ENCODE data around the gene MAML2.
A peak's percentile ranks its signal among the peaks of the same experiment; 100 is the strongest.

The MAML2 gene

DNA sequence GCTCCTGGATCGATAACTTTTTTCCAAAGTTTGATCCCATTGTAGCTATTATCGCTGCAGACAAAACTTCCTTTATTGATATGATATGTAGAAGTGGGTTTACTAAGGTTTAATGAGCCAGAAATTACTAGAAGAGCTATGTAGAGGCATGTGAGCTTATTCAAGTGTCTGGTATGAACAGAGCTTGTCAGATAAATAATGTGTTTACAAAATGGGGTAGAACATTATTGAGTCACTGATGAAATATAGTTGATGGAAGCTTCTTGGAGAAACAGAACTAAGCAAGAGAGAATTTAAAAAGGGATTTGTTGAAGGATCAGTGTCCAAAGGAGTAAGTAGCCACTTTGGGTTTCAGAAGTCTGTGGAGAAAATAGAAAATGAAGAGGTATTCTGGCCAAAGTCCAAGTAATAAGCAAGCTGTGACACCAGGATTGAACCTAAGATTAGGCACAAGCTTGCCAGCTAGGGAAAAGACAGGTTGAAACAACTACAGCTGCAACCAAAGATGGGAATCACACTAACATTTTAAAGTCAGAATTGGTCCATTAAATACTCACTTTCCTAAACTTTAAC is 104.3 kb downstream of the MAML2 start:
- no peak for DNase-seq (ENCODE audit: low spot score)

DNA sequence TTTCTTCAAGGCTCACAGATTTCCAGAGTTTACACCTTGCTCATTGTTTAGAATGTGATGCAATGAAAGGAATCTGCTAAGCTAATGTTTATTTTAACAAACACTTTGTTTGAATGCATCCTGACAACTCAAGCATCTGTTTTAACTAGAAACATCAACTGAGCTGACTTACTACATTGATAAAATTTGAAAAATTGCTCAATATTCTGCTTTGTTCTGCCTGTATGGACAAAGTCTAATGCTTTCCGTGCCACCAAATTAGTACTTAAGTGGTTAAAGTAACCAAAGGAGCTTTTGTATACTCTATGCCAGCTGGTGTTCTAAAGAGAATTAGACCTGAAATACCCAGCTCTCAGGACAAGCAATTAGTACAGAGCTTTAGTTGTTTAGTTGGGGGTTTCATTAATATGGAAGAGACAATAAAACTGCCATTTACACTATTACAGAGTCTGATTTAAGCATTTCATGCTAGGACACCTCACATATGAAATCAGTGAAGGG is 105.2 kb downstream of the MAML2 start:
- DNase-seq (ENCODE audit: low spot score), result no peak

DNA sequence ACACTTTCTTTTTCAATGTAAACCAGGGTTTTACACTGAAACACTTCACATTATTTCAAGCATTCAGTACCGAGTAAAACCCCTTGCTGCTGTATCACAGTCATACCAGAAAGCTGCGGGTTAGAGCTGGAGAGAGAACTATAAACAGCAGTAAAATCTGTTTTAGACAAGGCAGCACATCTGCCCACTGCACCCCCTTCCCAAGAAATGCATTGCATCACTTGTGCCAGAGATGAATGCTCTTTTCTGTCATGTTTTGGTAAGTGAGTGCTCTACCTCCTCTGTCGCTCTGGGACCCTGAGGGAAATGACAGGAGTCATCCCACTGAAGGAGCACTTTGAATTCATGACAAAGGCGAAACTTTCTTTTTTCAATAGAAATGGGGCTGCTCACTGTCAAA is 107.2 kb downstream of the MAML2 start:
- no peak for DNase-seq (ENCODE audit: low spot score)

DNA sequence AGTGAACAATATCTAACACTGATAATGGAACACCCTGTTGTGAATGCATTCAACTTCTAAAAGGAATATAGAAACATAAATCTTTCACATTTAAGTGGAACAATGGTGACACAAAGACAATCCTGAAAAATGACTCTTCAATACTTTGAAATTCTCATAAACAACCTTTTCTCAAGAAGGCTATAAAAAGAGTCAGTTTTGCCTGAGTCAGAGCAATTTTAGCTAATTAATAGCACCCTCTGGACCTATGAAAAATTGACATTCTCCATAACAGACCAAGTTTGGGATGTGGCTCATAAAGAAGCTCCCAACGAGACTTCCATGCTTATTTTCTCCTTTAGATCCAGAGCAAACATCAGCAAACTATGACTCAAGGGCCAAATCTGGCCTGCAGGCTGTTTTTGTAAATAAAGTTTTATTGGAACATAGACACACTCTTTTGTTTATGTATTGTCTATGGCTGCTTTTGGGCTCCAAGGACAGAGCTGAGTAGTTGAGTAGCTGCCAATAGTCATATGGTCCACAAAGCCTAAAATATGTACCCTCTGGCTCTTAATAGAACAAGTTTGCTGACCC is 108.0 kb downstream of the MAML2 start:
- DNase-seq (ENCODE audit: low spot score), result no peak

DNA sequence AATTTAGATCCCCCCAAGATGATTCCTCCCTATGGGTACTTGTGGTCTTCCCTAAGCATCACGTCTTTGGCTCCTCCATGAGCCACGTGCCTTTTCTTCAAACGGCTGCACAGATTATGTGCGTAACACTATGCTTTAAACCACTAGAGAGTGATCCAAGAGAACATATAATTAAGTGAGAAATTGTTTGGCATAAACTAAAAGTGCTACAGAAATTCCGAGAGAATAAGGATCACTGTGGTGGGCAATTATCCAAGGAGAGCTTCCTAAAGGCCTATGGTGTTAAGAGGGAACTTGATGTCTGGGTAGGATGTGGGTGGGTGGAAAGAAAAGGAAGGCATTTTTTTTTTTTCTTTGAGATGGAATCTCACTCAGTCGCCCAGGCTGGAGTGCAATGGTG is 110.9 kb downstream of the MAML2 start:
- DNase-seq (ENCODE audit: low spot score), result no peak

DNA sequence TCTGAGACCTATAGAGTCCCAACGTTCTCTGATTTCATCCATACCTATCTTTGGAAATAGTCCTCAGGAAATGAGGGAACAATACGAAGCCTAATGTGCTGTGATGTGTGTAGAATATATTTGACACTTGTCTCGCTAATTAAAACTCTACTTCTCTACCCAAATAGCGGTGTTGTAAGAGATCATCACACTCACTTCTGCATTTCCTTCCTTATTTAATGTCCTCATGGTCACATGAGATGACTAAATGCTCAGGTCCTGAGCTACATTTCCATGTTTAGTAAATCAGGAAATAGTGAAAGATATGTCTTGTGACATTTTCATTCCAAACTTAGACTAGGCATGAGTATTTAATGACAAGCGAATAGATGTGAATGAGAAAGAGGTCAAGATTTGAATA is 112.3 kb downstream of the MAML2 start:
- DNase-seq (ENCODE audit: low spot score), result no peak

DNA sequence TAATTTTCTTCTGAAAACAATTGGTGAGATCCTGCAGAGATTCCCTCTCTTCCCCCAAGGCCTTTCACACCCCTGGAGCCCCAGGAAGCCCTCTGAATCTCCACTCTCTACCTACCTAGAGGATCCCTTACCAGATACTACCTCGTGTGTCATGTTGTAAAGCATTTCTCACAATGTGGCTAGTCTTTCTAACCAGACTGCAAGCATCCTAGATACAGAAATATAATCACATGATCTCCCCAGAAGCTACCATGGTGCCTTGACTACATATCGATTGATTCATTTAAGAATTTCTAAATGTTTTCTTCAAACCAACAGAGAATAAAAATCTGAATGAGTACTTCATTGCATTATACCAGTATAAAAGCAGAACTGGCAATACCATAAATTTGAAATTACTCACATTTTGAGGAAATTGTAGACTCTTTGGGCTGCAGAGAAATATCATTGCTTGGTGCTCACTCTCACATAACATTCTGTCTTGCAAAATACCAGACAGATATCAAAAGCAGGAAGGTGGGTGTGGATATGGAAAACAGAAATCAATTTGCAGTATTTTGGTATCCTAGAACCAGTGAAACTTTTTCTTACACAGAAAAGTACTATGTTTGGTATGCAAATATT is 113.5 kb downstream of the MAML2 start:
- DNase-seq (ENCODE audit: low spot score), result no peak

DNA sequence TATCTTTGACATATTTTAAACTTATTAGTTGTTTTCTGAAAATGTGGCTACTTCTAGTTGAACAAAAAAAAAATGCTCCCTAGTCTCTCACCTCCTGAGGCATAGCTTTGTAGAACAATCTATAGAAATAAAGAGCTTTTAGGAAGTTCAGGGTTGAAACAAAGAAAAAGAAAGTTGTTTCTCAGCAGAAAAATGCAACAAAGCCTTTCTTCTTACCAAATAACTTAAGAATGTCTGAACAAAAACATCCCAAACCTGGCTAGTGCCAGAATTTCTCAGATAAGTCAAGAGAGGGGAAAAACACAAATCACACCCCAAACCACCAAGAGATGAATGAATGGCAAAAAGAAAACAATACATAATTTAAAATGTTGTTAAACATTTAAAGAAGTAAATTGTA is 114.1 kb downstream of the MAML2 start:
- no peak for DNase-seq (ENCODE audit: low spot score)

DNA sequence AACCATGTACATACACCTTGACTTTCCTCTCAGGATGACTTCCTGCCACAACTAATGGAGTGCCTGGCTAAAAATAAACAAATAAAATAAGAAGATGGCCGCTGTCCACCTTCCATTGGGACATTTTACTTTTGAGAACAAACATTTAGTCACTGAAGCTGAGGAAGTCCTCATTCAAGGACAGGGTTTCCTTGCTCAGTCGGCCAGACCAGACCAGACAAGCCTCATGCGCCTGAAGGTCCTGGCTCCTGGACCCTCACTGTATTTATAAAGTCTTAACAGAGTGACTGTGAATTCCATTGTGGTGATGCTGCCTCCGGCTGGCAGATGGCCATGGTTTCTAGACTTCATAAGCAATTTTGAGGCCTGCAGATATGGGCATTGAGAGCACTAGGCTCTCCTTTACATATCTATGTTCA is 114.5 kb downstream of the MAML2 start:
- peak; percentile 39 for DNase-seq (ENCODE audit: low spot score)

DNA sequence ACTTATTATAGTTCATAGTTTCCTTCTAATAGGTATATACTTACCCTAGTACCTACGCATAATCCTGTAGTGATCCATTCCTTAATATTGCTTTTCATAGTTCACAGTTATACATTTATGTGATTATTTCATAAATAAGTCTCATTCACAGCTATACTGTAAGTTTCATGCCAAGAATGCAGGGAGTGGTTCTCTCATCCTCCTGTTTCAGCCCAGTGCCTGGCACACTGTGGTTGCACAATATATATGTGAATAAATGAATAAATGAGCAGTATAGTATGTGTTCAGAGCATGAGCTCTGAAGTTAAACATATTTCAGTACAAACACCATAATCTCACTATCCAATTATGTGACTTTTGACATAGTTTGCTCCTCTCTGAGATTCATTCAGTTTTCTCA is 115.8 kb downstream of the MAML2 start:
- no peak for DNase-seq (ENCODE audit: low spot score)

DNA sequence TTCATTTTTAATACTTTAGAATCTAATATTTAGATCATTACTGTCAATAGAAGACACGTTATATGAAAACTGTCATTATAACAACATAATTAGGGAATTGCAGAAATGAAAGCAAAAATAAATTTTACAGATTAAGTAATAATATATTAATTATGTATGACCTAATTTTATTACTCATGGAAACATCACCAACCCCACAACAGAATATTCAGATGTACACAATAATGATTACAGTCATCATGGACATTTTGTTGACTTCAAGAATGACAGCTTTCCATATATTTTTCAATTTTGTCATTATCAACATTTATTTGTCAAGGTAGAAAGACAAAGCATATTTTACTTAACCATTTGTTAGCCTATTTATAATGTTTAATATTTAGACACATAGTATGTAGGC is 119.9 kb downstream of the MAML2 start:
- DNase-seq (ENCODE audit: low spot score), result no peak

DNA sequence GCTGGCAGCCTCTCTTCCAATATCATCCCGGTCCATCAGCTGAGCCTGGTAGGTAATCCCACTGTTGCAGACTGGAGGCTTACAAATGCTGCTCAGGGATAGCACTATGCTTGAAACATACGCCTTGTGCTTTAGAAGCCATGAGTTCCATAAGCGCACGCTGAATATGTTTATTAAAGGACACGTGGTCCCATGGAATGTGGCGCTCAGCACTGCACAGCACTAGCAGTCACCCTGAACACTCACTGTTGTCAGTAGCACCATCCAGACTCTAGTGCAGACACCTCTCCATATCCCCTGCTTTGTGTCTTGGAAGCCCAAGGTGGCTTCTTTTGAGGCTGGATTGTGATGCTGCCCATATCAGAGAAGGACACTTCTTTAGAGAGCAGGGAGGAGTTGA is 120.9 kb downstream of the MAML2 start:
- no peak for DNase-seq (ENCODE audit: low spot score)

DNA sequence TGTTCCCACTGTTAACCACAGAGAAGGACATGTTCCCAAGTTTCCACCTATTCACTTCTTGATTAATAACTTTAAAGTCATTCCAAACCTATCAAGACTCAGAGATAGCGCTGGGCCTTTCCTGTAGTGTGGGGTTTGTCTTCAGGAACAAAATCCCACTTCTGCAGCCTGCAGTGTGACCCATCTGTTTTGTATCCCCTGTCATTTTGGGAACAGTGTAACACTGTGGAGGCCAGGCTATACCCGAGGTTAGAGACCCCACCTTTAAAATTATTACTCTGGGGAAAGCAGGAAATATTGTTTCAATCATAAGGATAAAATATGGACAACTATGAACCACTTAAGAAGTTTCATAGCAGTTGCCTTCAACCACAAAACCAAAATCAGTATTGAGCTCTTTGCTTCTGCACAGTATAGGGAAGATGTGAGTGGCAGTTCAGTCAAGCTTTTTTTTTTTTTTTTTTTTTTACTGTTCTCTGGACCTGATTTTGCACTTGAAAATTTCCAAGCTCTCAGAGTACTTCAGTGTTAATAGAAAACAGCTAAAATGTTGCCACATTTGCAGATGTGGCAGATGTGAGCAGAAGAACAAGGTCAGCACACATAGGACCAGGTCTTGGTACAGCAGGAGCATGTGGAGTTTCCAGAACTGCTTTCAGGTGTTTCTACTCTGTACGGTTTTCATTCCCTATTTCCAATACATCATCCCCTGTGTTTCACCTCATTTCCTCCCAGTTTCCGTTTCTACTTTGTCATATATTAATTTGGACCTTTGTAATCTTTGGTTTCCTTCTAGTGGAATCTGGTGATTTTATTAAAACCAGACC is 121.5 kb downstream of the MAML2 start:
- DNase-seq (ENCODE audit: low spot score), result no peak

DNA sequence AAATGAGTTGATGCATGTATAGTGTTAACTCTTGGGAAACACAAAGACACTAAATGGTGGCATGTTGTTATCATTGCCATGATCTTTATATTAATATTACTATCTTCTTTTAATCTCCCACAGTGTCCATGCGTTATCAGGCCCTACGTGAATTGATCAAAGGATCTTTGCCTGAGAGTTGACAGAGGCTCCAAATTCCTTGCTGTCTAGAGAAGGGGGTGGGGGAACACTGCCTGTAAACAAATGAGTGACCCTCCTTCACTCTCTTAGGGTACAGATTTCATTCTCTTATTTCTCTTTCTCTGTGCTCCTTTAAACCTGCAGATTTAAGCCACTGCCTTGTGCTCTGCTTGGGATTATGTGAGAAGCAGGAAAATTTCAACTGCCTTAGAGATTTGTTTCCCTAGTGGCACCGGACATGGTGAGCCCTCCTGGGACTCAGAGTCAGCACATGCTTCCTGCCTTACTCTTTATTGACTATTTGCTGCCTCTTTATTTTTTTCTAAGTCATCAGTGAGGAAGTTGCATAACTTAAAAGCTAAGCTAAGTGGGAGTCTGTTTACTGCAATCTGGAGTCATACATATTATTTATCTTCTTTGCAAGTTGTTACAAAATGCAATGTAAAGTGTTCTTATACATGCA is 122.9 kb downstream of the MAML2 start:
- DNase-seq (ENCODE audit: low spot score), result no peak

DNA sequence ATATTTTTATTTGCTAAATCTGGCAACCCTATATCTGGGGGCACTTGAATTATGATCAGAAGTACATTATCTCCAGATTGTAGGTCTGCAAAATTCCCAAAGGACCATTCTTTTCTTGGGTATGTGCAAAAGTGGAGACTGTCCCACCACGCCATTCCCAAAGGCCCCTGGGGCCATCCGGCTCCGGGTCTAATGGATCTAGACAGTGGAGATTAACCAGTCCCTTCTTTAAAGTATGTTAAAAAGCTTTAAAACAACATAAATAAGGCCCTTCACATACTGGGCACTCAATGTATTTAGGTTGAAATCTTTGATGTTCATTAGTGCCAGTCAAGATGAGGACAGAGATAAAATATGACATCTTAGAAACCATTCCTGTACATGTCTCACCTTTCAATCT is 124.1 kb downstream of the MAML2 start:
- DNase-seq (ENCODE audit: low spot score), result no peak

DNA sequence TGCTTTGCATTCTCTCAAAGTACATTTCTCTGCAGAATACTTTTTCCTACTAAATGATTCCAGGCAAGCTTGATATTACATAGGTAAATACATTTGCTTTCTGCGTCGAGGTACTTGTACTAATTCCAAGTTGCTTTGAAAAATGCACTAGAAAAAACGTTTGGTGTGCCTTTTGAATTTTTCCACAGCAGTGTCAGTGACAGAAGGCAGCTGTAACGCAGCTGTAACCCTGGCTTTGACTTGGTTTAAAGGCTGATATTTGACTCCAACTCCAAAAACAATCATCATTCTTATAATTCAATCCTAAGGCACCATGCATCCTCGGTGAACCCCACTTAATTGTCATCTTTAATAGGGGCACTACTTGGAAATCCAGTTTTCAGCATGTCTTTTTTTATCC is 125.0 kb downstream of the MAML2 start:
- no peak for DNase-seq (ENCODE audit: low spot score)

DNA sequence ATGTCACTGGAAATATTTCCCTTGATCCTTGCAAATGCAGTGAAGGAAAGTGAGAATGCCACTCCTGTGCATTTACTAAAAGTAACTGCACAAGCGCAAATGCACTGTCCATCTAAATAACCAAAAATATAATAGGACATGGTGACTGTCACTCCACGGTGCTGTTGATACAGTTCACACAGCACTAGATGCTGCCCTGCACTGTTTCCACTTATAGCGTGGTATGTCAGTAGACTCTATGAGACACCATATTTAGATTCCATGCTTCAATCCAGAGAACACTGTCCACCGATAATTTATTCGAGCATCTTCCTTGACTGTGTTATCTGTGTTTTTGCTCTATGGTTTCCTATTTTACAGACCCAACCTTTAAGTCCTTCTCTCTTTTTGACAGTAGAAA is 125.8 kb downstream of the MAML2 start:
- DNase-seq (ENCODE audit: low spot score), result no peak

DNA sequence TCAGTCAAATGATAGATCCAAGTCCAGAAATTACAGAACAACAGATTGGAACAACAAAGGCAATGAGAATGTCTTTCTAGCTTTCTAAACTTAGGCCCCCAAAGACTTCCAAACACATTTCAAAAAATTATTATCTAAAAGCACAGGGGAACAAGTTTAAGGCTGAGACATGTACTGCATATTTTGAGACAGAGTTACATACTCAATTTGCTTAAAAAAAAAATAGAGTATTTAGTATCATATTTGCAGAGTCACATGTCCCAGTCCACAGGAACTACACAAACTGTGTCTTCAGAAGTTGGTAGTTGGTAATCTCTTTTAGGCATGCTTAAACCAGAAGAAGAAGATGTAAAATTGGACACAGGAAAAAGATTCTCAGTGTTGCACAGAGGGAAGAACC is 127.2 kb downstream of the MAML2 start:
- DNase-seq (ENCODE audit: low spot score), result no peak

DNA sequence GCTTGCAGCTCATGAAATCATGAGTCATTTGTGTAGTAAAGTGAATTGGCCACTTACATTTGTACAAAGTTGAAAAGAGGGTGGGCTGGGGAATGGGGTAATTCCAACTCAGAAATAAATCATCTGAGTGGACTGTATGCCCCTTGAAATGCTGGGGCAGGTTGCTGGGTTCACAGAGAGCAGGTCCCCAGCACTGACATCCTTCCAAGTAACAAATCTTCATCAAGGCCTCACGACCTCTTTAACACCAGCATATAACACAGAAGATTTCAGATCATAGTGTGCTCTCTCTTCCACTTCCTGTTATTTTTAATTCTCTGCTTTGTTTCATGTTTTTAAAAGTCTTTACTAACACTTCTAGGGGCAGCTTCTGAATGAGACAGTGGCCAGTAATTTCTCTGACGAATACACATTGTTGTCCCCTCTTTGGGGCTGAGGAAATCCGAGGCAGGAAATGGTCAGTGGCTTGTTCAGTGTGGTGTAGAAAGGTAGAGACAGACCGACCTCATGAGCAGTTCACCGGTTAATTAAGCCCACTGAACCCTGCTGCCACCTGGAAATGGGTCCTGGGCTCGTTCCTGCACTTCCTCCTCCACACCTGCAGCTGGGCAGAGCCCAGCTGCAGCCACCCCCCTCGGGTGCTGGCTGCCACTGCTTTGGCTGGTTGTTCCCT is 127.7 kb downstream of the MAML2 start:
- DNase-seq (ENCODE audit: low spot score), result no peak

DNA sequence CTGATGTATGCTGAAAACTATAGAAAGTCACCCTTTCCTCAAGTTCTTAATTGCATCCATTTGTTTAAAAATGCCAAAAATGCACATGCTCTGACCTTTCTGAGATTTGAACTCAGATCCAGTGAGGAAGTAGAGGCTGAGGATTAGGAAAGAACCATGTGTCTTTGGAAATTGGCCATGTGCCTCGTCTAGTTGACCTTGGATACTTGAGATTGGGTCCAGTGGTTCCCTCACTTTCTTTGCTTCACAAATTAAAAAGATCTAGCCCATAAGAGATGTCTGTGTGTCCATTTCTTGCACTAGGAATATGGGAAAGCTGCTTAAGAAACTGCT is 128.3 kb downstream of the MAML2 start:
- DNase-seq (ENCODE audit: low spot score), result no peak

DNA sequence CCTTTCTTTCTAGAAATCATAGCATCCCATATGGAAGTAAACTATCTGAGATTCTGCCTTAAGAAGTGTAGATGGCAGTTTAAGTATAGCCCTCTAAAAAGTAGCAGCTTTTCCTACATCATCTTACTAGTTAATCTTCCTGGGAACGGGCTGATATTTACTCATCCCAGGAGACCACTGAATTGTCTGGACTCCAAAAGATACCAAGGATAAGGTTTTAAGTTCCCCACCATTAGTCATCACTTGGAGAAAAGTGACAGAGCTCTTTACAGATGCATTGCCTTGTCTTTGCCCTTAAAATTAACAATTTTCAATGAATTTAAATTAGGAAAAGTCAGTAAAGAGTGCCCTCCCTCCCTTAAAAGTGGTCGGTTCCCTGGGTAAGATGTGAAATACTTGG is 129.5 kb downstream of the MAML2 start:
- peak; percentile 45 for DNase-seq (ENCODE audit: low spot score)

DNA sequence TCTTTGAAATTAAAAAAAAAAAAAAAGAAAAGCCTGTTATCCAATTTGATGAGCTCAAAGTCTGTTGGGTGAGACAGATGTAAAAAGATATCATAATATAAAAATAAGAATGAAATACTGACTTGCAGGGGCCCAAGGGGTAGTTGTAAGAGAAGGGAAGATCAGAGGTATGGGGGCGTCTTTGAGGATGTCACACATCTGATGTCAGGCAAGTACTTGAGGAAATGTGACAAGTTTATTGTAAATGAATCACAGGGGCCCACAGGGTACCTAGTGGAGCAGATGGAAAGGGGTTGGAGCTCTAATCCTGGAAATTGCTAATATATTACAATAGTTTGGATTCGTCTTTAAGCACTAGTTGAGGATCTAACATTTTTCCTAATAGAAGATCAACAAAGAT is 131.6 kb downstream of the MAML2 start:
- DNase-seq (ENCODE audit: low spot score), result no peak
